Gastrocnemius medialis (tissue), 4 donors: ENCODE results near the gene LMAN1.

ENCODE experiments used
- CTCF ChIP-seq, 5 experiments: fragments of 450-650 bp in 3 of 5; fragments of 200-600 bp in 2 of 5; sonication (generic) in 2 of 5; IDR thresholded peaks in 4 of 5; conservative IDR thresholded peaks in 1 of 5; 1 replicate in 4 of 5; 2 replicates in 1 of 5; pipeline ENCODE4 v1.5.1; 2016 to 2019; ENCODE audit warnings: antibody characterized with exemption in 5 of 5, mild to moderate bottlenecking in 3 of 5, moderate library complexity in 3 of 5
- POLR2A ChIP-seq, 2 donors: fragments of 450-650 bp; IDR thresholded peaks; one replicate each; pipeline ENCODE4 v1.6.1; 2017; ENCODE audit warnings: antibody characterized with exemption in 2 of 2, mild to moderate bottlenecking in 2 of 2, moderate library complexity in 2 of 2

- TF ChIP-seq CTCF (IDR thresholded peaks at IDR 0.05 in 4 of 5, conservative IDR thresholded peaks at IDR 0.05 in 1 of 5) (no peak), POLR2A (IDR thresholded peaks at IDR 0.05) (no peak)
These were observed 499 bp upstream of the LMAN1 start for GRCh38 chr18:59359576-59359952.
